Right lobe of liver (tissue), 6 donors: ENCODE results near the gene SLC5A4. TPM values are rescaled to one million over a fixed set of nuclear protein-coding genes. Genes with fewer than 3 reads are reported as not detected.

Experiments
- ATAC-seq, 4 donors: fragments of 200-7000 bp; cut with Tn5 transposase; one replicate each; pipeline ENCODE4 v1.9.1; 2020; ENCODE audit warnings: mild to moderate bottlenecking in 4 of 4, moderate library complexity in 4 of 4
- DNase-seq, 3 donors: peaks; one replicate each; pipeline ENCODE4 v3.0.0-alpha.2; 2020
- H3K27ac ChIP-seq, 3 donors: fragments of 200-600 bp; one replicate each; pipeline ENCODE4 v1.8.0; 2022
- H3K27me3 ChIP-seq, 2 donors: fragments of 200-600 bp; one replicate each; pipeline ENCODE4 v1.8.0; 2022
- H3K36me3 ChIP-seq, 4 donors: fragments of 200-600 bp; sonication (generic) in 1 of 4; one replicate each; pipeline versions ENCODE4 v1.5.1 to v1.8.0; 2017 to 2022; ENCODE audit warnings: control low read depth in 1 of 4
- H3K4me1 ChIP-seq, 4 donors: fragments of 200-600 bp; sonication (generic) in 1 of 4; one replicate each; pipeline versions ENCODE4 v1.5.1 to v1.8.0; 2017 to 2022; ENCODE audit warnings: control low read depth in 1 of 4
- H3K4me3 ChIP-seq, 3 donors: fragments of 200-600 bp; one replicate each; pipeline ENCODE4 v1.8.0; 2022
- H3K9me3 ChIP-seq, 4 donors: fragments of 200-600 bp; sonication (generic) in 1 of 4; one replicate each; pipeline versions ENCODE4 v1.5.1 to v1.8.0; 2017 to 2022; ENCODE audit warnings: control low read depth in 1 of 4
- POLR2A ChIP-seq: fragments of 450-650 bp; IDR thresholded peaks from one replicate; pipeline ENCODE4 v1.6.1; 2017; ENCODE audit warnings: antibody characterized with exemption, mild to moderate bottlenecking
- WGBS: methylation state at CpG from one replicate; pipeline ENCODE4 v1.1.6; 2018; ENCODE audit warnings: low coverage, low lambda C conversion rate; ENCODE audit not compliant: insufficient coverage; ENCODE audit errors: missing lambda C conversion rate; 5-methylcytosine and 5-hydroxymethylcytosine counted together
- intact Hi-C, 2 donors: fragments of 100-400 bp; cut with DNase I; formaldehyde crosslinking; loops; one replicate each; pipeline versions ENCODE4 v1.11.2 to v1.14.1; 2022
- total RNA-seq, 6 experiments: library from RNA; depleted of rRNA in 2 of 6; stranded (reverse); fragments of >200 nt in 2 of 6; fragmentation: NEBNext Ultra II Directional in 3 of 6; extraction: Animal tissue kit (Norgen Biotek cat#: 25700) in 3 of 6; gene quantifications; one replicate each; pipeline versions ENCODE4 v1.1.0 to v1.2.4, GENCODE V29; 2016 to 2023
- TF ChIP-seq, protein P1 (sequence below), 4 donors: fragments of 200-600 bp in 3 of 4; fragments of 450-650 bp in 1 of 4; IDR thresholded peaks; one replicate each; pipeline versions ENCODE4 v1.5.1 to v1.8.0; 2016 to 2022; ENCODE audit warnings: antibody characterized with exemption in 4 of 4, mild to moderate bottlenecking in 2 of 4
- donor health status: DM: no; HTN: yes; CAD: no.
- donor health status: DM: no; HTN: no; CAD: no.
- donor health status: DM: no; HTN: no; CAD: no.
- donor health status: DM: no; HTN: yes; CAD: no.
- donor health status: DM: no; HTN: yes; CAD: no.

The SLC5A4 gene
- total RNA-seq, 6 experiments from 2014 or later: 0.11 to 0.20 (median 0.16) TPM; not detected in 2

DNA sequence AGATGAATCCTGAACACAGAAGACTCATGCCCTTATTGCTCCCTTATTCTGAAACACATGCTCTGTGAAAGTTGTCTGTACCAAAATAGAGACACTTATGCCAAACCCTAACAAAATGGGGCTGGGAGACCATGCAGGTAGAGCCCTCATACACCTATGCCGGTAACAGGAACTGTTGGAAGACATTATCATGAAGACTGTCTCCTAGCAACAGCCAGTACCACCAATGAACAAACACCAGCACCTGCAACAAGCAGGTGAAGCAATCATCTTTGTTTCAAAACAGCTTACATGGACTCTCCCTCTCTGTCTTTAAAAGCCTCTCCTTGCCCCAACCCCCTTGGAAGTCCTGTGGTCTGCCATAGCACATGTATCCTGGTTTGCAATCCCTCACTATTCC, 17.2 kb downstream of the SLC5A4 start:
- Histone ChIP-seq H3K9me3 (no peaks in the 10 kb centered on the region), H3K4me1 (peaks cover 0 to 15% (median 3%) of the 10 kb centered on the region in 4 donors), H3K27ac (no peak overlapping the region), H3K4me3 (no peak overlapping the region), H3K36me3 (no peaks in the 10 kb centered on the region), H3K27me3 (no peaks in the 10 kb centered on the region)
- TF ChIP-seq, protein P1, sequence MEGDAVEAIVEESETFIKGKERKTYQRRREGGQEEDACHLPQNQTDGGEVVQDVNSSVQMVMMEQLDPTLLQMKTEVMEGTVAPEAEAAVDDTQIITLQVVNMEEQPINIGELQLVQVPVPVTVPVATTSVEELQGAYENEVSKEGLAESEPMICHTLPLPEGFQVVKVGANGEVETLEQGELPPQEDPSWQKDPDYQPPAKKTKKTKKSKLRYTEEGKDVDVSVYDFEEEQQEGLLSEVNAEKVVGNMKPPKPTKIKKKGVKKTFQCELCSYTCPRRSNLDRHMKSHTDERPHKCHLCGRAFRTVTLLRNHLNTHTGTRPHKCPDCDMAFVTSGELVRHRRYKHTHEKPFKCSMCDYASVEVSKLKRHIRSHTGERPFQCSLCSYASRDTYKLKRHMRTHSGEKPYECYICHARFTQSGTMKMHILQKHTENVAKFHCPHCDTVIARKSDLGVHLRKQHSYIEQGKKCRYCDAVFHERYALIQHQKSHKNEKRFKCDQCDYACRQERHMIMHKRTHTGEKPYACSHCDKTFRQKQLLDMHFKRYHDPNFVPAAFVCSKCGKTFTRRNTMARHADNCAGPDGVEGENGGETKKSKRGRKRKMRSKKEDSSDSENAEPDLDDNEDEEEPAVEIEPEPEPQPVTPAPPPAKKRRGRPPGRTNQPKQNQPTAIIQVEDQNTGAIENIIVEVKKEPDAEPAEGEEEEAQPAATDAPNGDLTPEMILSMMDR (IDR thresholded peaks at IDR 0.05): no peak
- TF ChIP-seq POLR2A: no peak
- no peak for DNase-seq
- no peak for ATAC-seq
- intact Hi-C loops: no loop called here
- WGBS: 33% methylated on average over 1 of the region's 1 CpG

- WGBS: 83% methylated on average over 7 of the region's 8 CpGs
- intact Hi-C loops: no loop called here
- Histone ChIP-seq H3K9me3 (no peaks in the 10 kb centered on the region), H3K27ac (no peak overlapping the region), H3K4me3 (no peak overlapping the region), H3K4me1 (peaks cover 0 to 15% (median 3%) of the 10 kb centered on the region in 4 donors), H3K36me3 (no peaks in the 10 kb centered on the region), H3K27me3 (no peaks in the 10 kb centered on the region)
- DNase-seq (no peak), ATAC-seq (no peak)
- TF ChIP-seq, protein P1 (IDR thresholded peaks at IDR 0.05): no peak
- no peak for TF ChIP-seq POLR2A
Observed at GRCh38 chr22:32236970-32237369, 18.2 kb downstream of the SLC5A4 start.

DNA sequence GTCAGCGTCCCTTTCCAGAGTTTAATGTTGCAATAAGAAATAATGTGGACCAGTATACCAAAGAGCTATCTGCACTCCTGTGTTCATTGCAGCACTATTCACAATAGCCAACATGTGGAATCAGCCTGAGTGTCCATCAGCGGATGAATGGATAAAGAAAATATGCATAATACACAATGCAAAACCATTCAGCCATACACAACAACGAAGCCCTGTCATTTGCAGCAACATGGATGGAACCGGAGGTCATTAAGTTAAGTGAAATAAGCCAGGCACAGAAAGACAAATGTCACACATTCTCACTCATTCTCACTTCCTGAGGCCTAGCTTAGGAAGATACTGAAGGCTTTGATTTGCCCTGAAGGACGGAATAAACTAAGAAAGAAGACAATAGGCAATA, 22.1 kb downstream of the SLC5A4 start:
- WGBS: 82% methylated on average over 4 of the region's 5 CpGs
- Histone ChIP-seq H3K4me3 (no peak overlapping the region), H3K9me3 (no peaks in the 10 kb centered on the region), H3K27me3 (no peaks in the 10 kb centered on the region), H3K27ac (no peak overlapping the region), H3K4me1 (no peaks in the 10 kb centered on the region), H3K36me3 (no peaks in the 10 kb centered on the region)
- ATAC-seq (no peak), DNase-seq (no peak)
- intact Hi-C loops: no loop called here
- TF ChIP-seq, protein P1 (IDR thresholded peaks at IDR 0.05): no peak

GRCh38 chr22:32232191-32232830, 22.8 kb downstream of the SLC5A4 start:
- ATAC-seq (no peak), DNase-seq (no peak)
- no peaks in the 10 kb centered on the region for H3K36me3 ChIP-seq
- H3K27ac ChIP-seq: no peak overlapping the region
- no peaks in the 10 kb centered on the region for H3K9me3 ChIP-seq
- 53% methylated on average over 5 of the region's 5 CpGs for WGBS
- H3K4me3 ChIP-seq: no peak overlapping the region
- H3K4me1 ChIP-seq: no peaks in the 10 kb centered on the region
- H3K27me3 ChIP-seq: no peaks in the 10 kb centered on the region
- intact Hi-C loops: no loop called here
- TF ChIP-seq, protein P1 (IDR thresholded peaks at IDR 0.05): no peak
- no peak for TF ChIP-seq POLR2A
